ENCODE measurements around the gene RPLP2. TPM values are rescaled to one million over a fixed set of nuclear protein-coding genes. Genes with fewer than 3 reads are reported as not detected.

RPLP2 gene
- polyA plus RNA-seq, 1 donor (not counting 4 experiments of a cell fraction or from before 2014, with no cell fraction given), result 632 TPM

DNA sequence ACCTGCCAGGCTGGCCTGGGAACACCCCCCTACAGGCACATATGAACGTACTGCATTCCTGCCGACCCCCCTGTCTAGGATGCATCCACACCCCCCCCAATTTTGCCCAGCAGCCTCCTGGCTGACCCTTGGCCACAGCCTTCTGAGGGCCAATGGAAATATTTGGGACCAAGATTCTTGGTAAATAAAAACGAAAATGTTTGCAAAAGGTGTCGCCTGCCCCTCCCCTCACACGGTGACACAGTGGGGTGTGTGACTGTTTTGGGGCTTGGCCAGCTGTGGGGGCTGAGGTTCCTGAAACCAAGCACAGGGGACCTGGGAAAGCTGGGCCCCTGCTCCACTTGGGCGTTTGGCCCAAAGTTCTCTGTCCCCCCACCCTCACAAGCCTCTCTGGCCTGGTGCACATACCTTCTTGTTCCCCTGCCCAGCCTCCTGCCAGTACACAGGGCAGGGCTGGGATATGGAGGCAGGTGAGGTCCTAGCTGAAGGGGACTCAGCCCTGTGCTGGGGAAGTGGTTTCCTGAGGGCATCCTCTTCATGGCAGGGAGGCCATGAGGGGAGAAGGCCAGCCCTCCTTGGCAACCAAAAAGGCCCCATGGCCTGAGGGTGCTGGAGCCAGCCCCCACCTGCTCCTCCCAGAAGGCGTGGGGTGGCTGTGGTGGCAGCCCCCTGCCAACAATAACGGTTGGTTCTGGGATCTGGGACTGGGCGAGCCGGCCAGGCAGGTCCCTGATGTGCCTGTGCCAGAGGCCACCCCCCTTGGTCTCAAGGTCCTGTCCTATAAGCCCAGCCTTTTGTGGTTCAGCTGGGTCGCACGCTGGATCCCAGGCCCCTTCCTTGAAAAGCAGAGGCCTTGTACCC lies 15.8 kb downstream of the RPLP2 start:
- Histone ChIP-seq H2AFZ (ENCODE audit: control insufficient read depth, low read length) (no peak overlapping the region), H3K4me3 (ENCODE audit: control insufficient read depth in 2 of 3, extremely low read depth in 1 of 3, insufficient read depth in 2 of 3, low read depth in 1 of 3, low read length in 3 of 3) (no peak overlapping the region), H3K79me2 (ENCODE audit: control insufficient read depth, insufficient read depth, low read length) (peaks cover 6% of the 10 kb centered on the region), H3K27me3 (ENCODE audit: control insufficient read depth, extremely low read depth, insufficient read depth, low read length) (peaks cover 43% of the 10 kb centered on the region), H3K4me2 (ENCODE audit: control insufficient read depth, extremely low read depth, insufficient read depth, low read depth, low read length) (no peak overlapping the region), H3K27ac (ENCODE audit: control insufficient read depth, insufficient read depth, low read length) (no peak overlapping the region), H3K4me1 (ENCODE audit: control insufficient read depth, extremely low read depth, insufficient read depth, low read length) (peaks cover 30% of the 10 kb centered on the region), H3K9me1 (ENCODE audit: control insufficient read depth, extremely low read depth, insufficient read depth, low read length) (peaks cover 7% of the 10 kb centered on the region), H3K36me3 (ENCODE audit: control insufficient read depth in 2 of 2, extremely low read depth in 1 of 2, insufficient read depth in 2 of 2, low read length in 2 of 2) (peaks cover 0 to 8% of the 10 kb centered on the region in 2 experiments), H4K20me1 (ENCODE audit: control insufficient read depth, extremely low read depth, insufficient read depth, low read length) (no peaks in the 10 kb centered on the region), H3K9ac (ENCODE audit: control insufficient read depth, extremely low read depth, insufficient read depth, low read length) (no peak overlapping the region), H3K9me3 (ENCODE audit: control insufficient read depth, low read depth, low read length) (no peaks in the 10 kb centered on the region)
- dilution Hi-C loops (cut with MboI; ENCODE audit: extremely low pct_ligation_motif_present, low sequenced_read_pairs), result no loop called here
- no peak for TF ChIP-seq EZH2 (IDR thresholded peaks at IDR 0.05; ENCODE audit: low read length)
- TF ChIP-seq, protein P1, sequence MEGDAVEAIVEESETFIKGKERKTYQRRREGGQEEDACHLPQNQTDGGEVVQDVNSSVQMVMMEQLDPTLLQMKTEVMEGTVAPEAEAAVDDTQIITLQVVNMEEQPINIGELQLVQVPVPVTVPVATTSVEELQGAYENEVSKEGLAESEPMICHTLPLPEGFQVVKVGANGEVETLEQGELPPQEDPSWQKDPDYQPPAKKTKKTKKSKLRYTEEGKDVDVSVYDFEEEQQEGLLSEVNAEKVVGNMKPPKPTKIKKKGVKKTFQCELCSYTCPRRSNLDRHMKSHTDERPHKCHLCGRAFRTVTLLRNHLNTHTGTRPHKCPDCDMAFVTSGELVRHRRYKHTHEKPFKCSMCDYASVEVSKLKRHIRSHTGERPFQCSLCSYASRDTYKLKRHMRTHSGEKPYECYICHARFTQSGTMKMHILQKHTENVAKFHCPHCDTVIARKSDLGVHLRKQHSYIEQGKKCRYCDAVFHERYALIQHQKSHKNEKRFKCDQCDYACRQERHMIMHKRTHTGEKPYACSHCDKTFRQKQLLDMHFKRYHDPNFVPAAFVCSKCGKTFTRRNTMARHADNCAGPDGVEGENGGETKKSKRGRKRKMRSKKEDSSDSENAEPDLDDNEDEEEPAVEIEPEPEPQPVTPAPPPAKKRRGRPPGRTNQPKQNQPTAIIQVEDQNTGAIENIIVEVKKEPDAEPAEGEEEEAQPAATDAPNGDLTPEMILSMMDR (optimal IDR thresholded peaks at IDR 0.05 in 1 of 3, IDR thresholded peaks at IDR 0.05 in 1 of 3, conservative IDR thresholded peaks at IDR 0.05 in 1 of 3; ENCODE audit: extremely low read depth in 1 of 3, insufficient read depth in 2 of 3, low read length in 3 of 3), result no peak
- FAIRE-seq, result no peak
- no peak for DNase-seq (ENCODE audit: low read depth, low spot score)

DNA sequence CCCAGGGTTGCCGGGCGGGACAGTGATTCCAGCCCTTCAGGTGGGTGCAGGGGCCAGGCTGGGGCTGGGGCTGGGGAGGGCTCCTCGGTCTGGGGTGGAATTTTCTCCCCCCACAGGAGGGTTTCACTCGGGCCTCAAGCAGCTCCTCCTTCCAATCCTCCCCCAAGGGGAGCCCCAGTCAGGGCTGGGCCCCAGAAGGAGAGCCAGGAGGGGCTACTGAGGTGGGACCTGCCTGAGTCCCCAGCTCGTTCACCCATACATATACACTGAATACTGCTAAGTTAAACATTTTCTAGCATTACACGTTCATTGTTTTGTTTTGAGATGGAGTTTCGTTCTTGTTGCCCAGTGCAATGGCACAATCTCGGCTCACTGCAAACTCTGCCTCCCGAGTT lies 16.5 kb downstream of the RPLP2 start:
- no peak overlapping the region for H2AFZ ChIP-seq (ENCODE audit: control insufficient read depth, low read length)
- no peaks in the 10 kb centered on the region for H4K20me1 ChIP-seq (ENCODE audit: control insufficient read depth, extremely low read depth, insufficient read depth, low read length)
- DNase-seq (ENCODE audit: low read depth, low spot score) (no peak), FAIRE-seq (no peak)
- H3K4me2 ChIP-seq (ENCODE audit: control insufficient read depth, extremely low read depth, insufficient read depth, low read depth, low read length), result no peak overlapping the region
- no peak overlapping the region for H3K27ac ChIP-seq (ENCODE audit: control insufficient read depth, insufficient read depth, low read length)
- peaks cover 50% of the 10 kb centered on the region for H3K27me3 ChIP-seq (ENCODE audit: control insufficient read depth, extremely low read depth, insufficient read depth, low read length)
- H3K9ac ChIP-seq (ENCODE audit: control insufficient read depth, extremely low read depth, insufficient read depth, low read length), result no peak overlapping the region
- no peak overlapping the region for H3K4me3 ChIP-seq (ENCODE audit: control insufficient read depth in 2 of 3, extremely low read depth in 1 of 3, insufficient read depth in 2 of 3, low read depth in 1 of 3, low read length in 3 of 3)
- H3K79me2 ChIP-seq (ENCODE audit: control insufficient read depth, insufficient read depth, low read length), result peaks cover under 1% of the 10 kb centered on the region
- H3K36me3 ChIP-seq (ENCODE audit: control insufficient read depth in 2 of 2, extremely low read depth in 1 of 2, insufficient read depth in 2 of 2, low read length in 2 of 2), result peaks cover 0 to 8% of the 10 kb centered on the region in 2 experiments
- H3K4me1 ChIP-seq (ENCODE audit: control insufficient read depth, extremely low read depth, insufficient read depth, low read length), result peaks cover 26% of the 10 kb centered on the region
- dilution Hi-C loops (cut with MboI; ENCODE audit: extremely low pct_ligation_motif_present, low sequenced_read_pairs), result no loop called here
- H3K9me1 ChIP-seq (ENCODE audit: control insufficient read depth, extremely low read depth, insufficient read depth, low read length), result peaks cover under 1% of the 10 kb centered on the region
- H3K9me3 ChIP-seq (ENCODE audit: control insufficient read depth, low read depth, low read length), result no peaks in the 10 kb centered on the region
- TF ChIP-seq, protein P1 (optimal IDR thresholded peaks at IDR 0.05 in 1 of 3, IDR thresholded peaks at IDR 0.05 in 1 of 3, conservative IDR thresholded peaks at IDR 0.05 in 1 of 3; ENCODE audit: extremely low read depth in 1 of 3, insufficient read depth in 2 of 3, low read length in 3 of 3), result no peak
- TF ChIP-seq EZH2 (IDR thresholded peaks at IDR 0.05; ENCODE audit: low read length), result no peak
